Astrocyte of the cerebellum (primary cell): Measurements from ENCODE around the gene LIPE.

Experiments used
- DNase-seq: peaks from one replicate; pipeline ENCODE4 v3.0.0-alpha.2; 2011; ENCODE audit warnings: low read depth
- H3K4me3 ChIP-seq: 2 replicates; pipeline ENCODE4 v1.5.1; 2011; ENCODE audit warnings: mild to moderate bottlenecking, low read depth, low read length, moderate library complexity
- in situ Hi-C: cut with HindIII; loops from 2 replicates; pipeline ENCODE4 v1.10.0; 2017; ENCODE audit warnings: low sequenced_read_pairs
- TF ChIP-seq, protein P1 (sequence below): IDR thresholded peaks from 2 replicates; pipeline ENCODE4 v1.5.1; 2012; ENCODE audit warnings: low read length, low read depth, moderate library complexity, mild to moderate bottlenecking; ENCODE audit errors: missing control alignments

Gene LIPE

DNA sequence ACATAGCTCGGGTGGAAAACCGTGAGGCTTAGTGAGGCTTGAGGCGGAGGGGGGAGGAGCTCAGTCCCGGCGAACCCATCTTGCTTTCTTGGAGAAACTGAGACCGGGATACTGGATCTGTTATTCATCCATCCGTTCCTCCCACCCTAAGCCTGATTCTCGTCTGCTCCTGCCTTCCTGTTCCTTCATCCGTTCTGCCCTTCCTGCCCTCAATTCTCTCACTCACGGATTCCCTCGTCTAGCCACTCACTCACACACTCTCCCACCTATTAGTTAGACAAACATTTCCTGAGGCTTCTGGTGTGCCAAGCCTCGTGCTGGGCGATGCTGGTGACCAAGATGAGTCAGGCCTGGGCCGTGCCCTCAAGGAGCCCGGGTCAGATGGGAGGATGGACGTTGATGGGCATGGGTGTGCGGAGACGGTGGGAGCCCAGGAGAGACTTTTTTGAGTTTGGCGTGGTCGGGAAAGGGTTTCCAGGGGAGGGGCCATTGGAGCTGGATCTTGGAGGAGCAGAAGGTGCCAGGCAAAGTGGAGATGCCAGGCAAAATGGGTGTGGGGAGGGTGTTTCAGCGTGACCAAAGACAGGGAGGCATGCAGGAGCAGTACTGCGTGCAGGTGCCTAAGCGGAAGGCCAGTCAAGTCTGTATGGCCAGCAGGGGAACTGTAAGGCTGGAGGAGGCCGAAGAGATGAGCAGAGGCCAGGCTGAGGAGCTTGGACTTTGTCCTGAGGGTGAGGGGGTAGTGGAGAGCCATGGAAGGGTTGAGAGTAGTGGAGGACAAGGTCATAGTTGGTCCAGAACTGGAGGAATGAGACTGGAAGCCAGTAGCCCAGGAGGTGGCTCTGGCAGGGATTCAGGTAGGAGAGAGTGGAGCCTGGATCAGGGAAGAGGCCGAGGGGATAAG lies 29.7 kb downstream of the LIPE start:
- in situ Hi-C loops, result no loop called here
- no peak for DNase-seq
- TF ChIP-seq, protein P1, sequence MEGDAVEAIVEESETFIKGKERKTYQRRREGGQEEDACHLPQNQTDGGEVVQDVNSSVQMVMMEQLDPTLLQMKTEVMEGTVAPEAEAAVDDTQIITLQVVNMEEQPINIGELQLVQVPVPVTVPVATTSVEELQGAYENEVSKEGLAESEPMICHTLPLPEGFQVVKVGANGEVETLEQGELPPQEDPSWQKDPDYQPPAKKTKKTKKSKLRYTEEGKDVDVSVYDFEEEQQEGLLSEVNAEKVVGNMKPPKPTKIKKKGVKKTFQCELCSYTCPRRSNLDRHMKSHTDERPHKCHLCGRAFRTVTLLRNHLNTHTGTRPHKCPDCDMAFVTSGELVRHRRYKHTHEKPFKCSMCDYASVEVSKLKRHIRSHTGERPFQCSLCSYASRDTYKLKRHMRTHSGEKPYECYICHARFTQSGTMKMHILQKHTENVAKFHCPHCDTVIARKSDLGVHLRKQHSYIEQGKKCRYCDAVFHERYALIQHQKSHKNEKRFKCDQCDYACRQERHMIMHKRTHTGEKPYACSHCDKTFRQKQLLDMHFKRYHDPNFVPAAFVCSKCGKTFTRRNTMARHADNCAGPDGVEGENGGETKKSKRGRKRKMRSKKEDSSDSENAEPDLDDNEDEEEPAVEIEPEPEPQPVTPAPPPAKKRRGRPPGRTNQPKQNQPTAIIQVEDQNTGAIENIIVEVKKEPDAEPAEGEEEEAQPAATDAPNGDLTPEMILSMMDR, result no peak
- peak overlapping the region; percentile 45 for H3K4me3 ChIP-seq

DNA sequence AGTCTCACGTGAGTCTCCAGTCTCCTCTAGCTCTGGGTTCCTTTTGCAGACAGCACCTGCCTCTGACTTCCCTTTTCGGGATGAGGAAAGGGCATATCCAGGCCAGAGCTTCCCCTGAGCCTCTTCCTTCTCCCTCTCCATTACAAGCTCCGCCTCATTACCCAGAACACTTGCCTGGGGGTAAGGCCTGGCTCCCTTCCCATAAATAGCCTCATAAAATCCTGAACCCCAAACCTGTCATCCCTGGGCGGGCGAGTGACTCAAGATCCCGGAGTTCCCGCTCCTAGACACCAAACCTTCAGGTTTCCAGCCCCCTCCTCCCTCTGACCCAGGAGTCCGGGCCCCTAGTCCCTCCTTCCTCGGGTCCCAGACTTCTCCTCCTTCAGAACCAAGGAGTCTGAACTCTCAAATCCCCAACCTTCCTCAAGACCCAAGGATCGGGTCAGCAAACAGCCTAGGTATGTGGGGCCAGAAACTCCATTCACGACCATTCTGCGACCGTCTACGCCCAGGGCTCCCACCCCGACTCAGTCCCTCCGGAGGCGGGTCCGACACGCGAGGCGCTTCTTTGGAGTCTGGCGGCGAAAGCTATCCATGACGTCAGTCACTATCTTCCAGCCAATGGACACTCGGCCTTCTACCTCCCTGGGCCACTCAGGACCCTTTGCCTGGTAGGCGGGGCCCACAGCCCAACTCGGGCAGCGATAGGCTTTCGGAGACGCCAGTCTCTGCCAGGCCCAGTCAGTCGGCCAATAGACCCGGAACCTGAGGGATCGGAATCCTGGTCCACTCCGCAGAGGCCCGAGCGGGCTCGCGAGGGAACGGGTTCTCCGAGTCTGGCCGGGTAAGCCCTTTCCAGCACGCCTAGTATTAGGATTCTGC lies 30.6 kb downstream of the LIPE start:
- in situ Hi-C loops, result no loop called here
- peak; percentile 98 for DNase-seq
- peak overlapping the region; percentile 45 for H3K4me3 ChIP-seq
- TF ChIP-seq, protein P1, result no peak

DNA sequence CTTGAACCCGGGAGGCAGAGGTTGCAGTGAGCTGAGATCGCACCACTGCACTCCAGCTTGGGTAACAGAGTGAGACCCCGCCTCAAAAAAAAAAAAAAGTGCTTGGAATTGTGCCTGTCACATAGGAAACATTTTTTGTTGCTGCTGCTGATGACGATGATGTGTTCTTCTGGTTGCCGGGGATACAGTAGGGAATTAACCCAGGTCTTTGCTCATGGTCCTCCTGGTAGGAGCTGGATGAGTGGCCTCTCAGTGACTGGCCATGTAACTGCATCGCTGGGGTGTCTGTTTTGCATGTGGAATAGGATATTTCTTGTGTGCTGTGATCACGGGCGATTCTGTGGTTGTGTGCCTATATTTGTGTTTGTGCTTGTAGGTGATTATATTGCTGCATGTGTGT lies 32.4 kb downstream of the LIPE start:
- no peak overlapping the region for H3K4me3 ChIP-seq
- in situ Hi-C loops, result no loop called here
- TF ChIP-seq, protein P1, result no peak
- no peak for DNase-seq

DNA sequence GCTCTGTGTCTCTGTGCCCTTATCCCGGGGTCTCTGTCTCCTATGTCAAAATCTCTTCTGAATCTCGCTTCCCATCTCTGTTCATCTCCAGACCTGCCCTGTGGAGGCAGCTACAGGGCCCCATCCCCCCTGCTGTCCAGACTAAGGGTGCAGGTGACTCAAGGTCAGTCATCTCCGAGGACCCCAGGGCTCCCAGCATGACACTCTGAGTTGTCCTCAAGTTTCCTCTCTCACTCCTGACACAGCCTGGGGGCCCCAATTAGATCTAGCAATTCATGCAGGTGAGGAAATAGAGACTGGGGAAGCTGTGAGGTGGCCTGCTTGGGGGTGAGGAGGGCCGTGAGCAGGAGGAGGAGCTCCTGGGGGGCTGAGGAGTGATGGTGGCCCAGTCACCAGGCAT lies 35.0 kb downstream of the LIPE start:
- no peak for DNase-seq
- H3K4me3 ChIP-seq, result no peak overlapping the region
- in situ Hi-C loops, result no loop called here
- TF ChIP-seq, protein P1, result no peak

DNA sequence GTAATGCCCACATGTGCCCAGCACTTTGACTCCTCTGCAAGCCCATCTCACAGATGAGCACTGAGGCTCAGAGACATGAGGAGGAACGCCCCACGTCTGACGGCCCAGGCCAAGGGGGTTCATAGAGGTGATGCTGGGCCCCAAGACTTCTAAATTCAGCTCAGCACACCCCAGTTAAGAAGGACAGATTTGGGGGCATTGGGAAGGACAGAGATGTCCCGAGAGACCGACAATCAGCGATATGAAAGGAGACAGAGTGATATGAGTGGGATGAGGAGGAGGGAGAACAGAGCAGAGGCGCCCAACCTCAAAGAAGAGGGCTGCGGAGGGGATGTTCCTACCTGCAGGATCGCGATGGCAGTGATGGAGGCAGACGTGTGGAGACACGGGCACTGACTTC lies 37.3 kb downstream of the LIPE start, which contains the start of gene CNFN:
Gene CNFN, minus strand, starts transcription at position 399 of the 400 bp plus-strand sequence. CDS start 1,260 bp downstream, outside the sequence.
- DNase-seq, result no peak
- in situ Hi-C loops, result no loop called here
- TF ChIP-seq, protein P1, result no peak
- no peak within 1 kb of the TSS for H3K4me3 ChIP-seq

DNA sequence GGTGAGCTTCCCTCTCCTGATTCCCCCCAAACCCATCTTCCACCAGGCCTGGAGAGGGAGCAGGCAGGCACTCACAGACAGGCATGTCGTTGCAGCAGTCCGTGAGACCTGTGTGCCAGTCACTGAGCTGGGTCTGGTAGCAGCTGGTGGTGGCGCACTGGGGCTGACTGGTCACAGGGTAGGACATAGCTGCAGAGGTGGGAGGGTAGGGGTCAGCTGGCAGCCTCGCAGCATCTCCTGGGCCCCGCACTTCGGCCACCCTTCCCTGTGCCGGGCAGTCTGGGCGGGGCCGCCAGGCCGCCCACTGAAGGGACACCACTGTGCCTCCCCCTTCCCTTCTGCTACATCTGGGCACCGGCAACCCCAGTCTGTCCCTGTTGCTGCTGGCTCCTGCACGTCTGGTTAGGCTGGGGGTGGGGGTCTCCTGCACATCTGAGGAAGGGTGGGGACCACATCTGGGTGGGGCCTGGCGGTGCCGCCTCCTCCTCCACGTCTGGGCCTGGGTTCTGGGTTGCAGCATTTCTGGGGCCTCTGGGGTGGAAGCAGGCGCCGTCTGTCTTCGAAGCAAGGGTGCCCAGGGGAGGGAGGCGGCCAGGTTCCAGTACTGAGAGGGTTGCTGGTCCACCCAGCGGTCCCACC lies 38.2 kb downstream of the LIPE start:
- no peak overlapping the region for H3K4me3 ChIP-seq
- in situ Hi-C loops, result no loop called here
- DNase-seq, result no peak
- TF ChIP-seq, protein P1, result no peak
